Mucosa of descending colon (tissue), 3 donors: ENCODE results near the gene SCMH1. TPM values are rescaled to one million over a fixed set of nuclear protein-coding genes. Genes with fewer than 3 reads are reported as not detected.
"Not testable (repeated sequence)": the region's sequence is repeated elsewhere in the genome, so short reads cannot be mapped to it uniquely, and the experiment has no call there.

Source experiments
- ATAC-seq: fragments of 200-7000 bp; cut with Tn5 transposase; one replicate; pipeline ENCODE4 v1.9.1; 2020; ENCODE audit warnings: mild to moderate bottlenecking, moderate library complexity
- DNase-seq, 3 donors: peaks; one replicate each; pipeline ENCODE4 v3.0.0-alpha.2; 2020
- H3K36me3 ChIP-seq: fragments of 200-600 bp; one replicate; pipeline ENCODE4 v1.8.0; 2021; ENCODE audit warnings: low read depth, mild to moderate bottlenecking
- H3K4me1 ChIP-seq: fragments of 200-600 bp; one replicate; pipeline ENCODE4 v1.8.0; 2021; ENCODE audit warnings: low read depth, mild to moderate bottlenecking
- H3K4me3 ChIP-seq: fragments of 200-600 bp; one replicate; pipeline ENCODE4 v1.8.0; 2021; ENCODE audit warnings: mild to moderate bottlenecking
- H3K9me3 ChIP-seq: fragments of 200-600 bp; one replicate; pipeline ENCODE4 v1.8.0; 2021; ENCODE audit warnings: mild to moderate bottlenecking
- intact Hi-C, 2 donors: fragments of 100-400 bp; cut with DNase I in 1 of 2; cut with micrococcal nuclease in 1 of 2; formaldehyde crosslinking; loops; one replicate each; pipeline versions ENCODE4 v1.11.0 to v1.11.1; 2022; cut with DNase I, micrococcal nuclease
- total RNA-seq, 3 donors: library from RNA; stranded (reverse); fragmentation: NEBNext Ultra II Directional in 2 of 3; extraction: Animal tissue kit (Norgen Biotek cat#: 25700) in 2 of 3; gene quantifications; one replicate each; pipeline versions ENCODE4 v1.2.1 to v1.2.4, GENCODE V29; 2021 to 2023
- TF ChIP-seq, protein P1 (sequence below): fragments of 200-600 bp; IDR thresholded peaks from one replicate; pipeline ENCODE4 v1.8.0; 2022; ENCODE audit warnings: antibody characterized with exemption, mild to moderate bottlenecking
- donor health status: DM: no; HTN: no; CAD: no; lungs with moderate emphysema.
- donor health status: DM: no; HTN: no; CAD: no.
- donor health status: DM: no; HTN: yes; CAD: no.

The SCMH1 gene
- total RNA-seq, 3 donors from 2014 or later, result 25.1 to 66.9 (median 35.6) TPM

DNA sequence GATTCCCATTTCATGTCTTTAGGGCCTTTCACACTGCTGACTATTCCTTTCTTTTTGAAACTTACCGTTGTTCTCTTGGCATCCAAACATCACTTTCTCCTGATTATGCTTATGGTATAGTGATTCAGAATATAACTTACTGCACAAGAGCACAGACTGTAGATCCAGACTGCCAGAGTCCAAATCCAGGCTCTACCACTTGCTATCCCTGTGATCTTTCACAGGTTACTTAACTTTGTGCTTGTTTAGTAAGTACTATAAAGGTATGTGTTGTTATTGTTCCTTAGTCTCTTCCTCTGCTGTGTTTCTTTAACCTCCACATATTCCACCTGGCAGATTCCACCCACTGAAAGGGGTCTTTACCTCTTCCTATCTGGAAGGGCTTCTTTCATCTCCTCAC, 8.4 kb downstream of the SCMH1 start:
- TF ChIP-seq, protein P1, sequence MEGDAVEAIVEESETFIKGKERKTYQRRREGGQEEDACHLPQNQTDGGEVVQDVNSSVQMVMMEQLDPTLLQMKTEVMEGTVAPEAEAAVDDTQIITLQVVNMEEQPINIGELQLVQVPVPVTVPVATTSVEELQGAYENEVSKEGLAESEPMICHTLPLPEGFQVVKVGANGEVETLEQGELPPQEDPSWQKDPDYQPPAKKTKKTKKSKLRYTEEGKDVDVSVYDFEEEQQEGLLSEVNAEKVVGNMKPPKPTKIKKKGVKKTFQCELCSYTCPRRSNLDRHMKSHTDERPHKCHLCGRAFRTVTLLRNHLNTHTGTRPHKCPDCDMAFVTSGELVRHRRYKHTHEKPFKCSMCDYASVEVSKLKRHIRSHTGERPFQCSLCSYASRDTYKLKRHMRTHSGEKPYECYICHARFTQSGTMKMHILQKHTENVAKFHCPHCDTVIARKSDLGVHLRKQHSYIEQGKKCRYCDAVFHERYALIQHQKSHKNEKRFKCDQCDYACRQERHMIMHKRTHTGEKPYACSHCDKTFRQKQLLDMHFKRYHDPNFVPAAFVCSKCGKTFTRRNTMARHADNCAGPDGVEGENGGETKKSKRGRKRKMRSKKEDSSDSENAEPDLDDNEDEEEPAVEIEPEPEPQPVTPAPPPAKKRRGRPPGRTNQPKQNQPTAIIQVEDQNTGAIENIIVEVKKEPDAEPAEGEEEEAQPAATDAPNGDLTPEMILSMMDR, result no peak
- H3K4me1 ChIP-seq, result peaks cover 4% of the 10 kb centered on the region
- no peak for DNase-seq
- H3K9me3 ChIP-seq, result no peaks in the 10 kb centered on the region
- ATAC-seq, result no peak
- no peak overlapping the region for H3K4me3 ChIP-seq
- no peaks in the 10 kb centered on the region for H3K36me3 ChIP-seq
- intact Hi-C loops, result no loop called here

DNA sequence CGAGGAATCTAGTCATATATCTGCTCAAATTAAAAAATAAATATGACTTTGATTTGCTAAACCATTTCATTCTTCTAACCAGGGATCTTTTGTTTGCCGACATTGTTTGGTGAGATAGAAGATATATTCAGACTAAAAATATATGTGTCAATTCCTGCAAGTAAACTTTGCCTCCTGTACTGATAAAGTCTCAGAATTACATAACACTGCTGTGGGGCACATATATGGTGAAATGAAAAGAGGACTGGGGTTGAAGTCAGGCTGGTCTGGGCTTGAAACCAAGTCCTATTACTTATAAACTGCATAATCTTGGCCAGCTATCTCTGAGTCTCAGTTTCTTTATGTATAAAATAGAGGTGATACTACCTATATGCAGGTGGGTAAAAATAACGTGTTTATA, 9.8 kb downstream of the SCMH1 start:
- H3K9me3 ChIP-seq, result no peaks in the 10 kb centered on the region
- no peaks in the 10 kb centered on the region for H3K36me3 ChIP-seq
- ATAC-seq (no peak), DNase-seq (no peak)
- intact Hi-C loops, result no loop called here
- TF ChIP-seq, protein P1, result no peak
- peaks cover 4% of the 10 kb centered on the region for H3K4me1 ChIP-seq
- no peak overlapping the region for H3K4me3 ChIP-seq

GRCh38 chr1:41230656-41231055, 11.4 kb downstream of the SCMH1 start:
- ATAC-seq, result no peak
- intact Hi-C loops, result no loop called here
- Histone ChIP-seq H3K9me3 (no peaks in the 10 kb centered on the region), H3K4me1 (peaks cover 4% of the 10 kb centered on the region), H3K36me3 (no peaks in the 10 kb centered on the region), H3K4me3 (no peak overlapping the region)
- TF ChIP-seq, protein P1, result no peak
- no peak for DNase-seq

DNA sequence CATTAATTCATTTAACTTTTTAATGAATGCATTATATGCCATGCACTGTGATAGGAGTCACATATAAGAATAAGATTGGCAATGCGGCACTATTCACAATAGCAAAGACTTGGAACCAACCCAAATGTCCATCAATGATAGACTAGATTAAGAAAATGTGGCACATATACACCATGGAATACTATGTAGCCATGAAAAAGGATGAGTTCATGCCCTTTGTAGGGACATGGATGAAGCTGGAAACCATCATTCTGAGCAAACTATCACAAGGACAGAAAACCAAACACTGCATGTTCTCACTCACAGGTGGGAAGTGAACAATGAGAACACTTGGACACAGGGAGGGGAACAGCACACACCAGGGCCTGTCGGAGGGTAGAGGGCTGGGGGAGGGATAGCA, 12.9 kb downstream of the SCMH1 start:
- H3K36me3 ChIP-seq, intact Hi-C loops, DNase-seq, ATAC-seq, H3K9me3 ChIP-seq, H3K4me3 ChIP-seq, H3K4me1 ChIP-seq: not testable (repeated sequence)

- no peaks in the 10 kb centered on the region for H3K4me1 ChIP-seq
- intact Hi-C loops, result no loop called here
- no peak overlapping the region for H3K4me3 ChIP-seq
- no peaks in the 10 kb centered on the region for H3K36me3 ChIP-seq
- ATAC-seq, result no peak
- no peak for DNase-seq
- TF ChIP-seq, protein P1, result no peak
- H3K9me3 ChIP-seq, result no peaks in the 10 kb centered on the region
Measured at GRCh38 chr1:41226815-41227434, 15.2 kb downstream of the SCMH1 start.

GRCh38 chr1:41225495-41225894, 16.6 kb downstream of the SCMH1 start:
- ATAC-seq (no peak), DNase-seq (no peak)
- no peaks in the 10 kb centered on the region for H3K36me3 ChIP-seq
- no peaks in the 10 kb centered on the region for H3K4me1 ChIP-seq
- intact Hi-C loops, result no loop called here
- no peaks in the 10 kb centered on the region for H3K9me3 ChIP-seq
- H3K4me3 ChIP-seq, result no peak overlapping the region
- TF ChIP-seq, protein P1, result no peak
